HG03060 (cell line): ENCODE data around the gene SSBP4.

Experiments used
- ATAC-seq: cut with Tn5 transposase; IDR thresholded peaks from one replicate; pipeline ENCODE4 v1.9.1; 2021; ENCODE audit warnings: low read depth, moderate number of reproducible peaks; ENCODE audit not compliant: unreplicated experiment

SSBP4 gene

DNA sequence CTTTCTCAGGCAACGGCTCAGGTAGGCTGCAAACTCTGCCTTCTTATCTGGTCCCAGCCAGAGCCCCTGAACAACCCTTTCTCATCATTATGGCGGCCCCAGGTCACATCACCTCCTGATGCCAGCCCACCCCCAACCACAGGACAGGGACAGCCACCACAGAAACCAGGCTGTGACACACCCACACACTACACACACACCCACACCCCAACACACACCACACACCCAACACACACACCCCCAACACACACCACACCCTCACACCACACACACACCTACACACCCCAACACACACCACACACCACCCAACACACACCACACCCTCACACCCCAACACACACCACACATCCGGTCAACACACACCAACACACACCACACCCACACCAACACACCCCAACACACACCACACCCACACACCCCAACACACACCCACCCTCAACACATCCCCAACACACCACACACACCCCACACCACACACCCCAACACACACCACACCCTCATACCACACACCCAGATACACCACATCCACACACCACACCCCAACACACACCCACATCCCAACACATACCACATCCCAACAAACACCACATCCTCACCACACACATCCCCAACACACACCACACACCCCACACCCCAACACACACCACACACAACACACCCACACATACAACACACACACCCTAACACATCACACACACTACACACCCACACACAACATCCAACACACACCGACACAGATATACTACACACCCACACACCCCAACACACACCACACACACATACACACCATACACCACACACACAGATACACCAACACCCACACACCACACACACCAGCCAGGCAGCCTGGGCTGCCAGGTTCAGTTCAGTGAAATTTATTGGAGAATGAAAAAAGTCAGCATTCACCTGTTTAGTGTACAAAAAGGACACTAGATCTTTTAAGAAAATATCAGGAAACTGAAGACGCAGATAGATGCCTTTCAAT is 22.9 kb downstream of the SSBP4 start:
- ATAC-seq: no peak

DNA sequence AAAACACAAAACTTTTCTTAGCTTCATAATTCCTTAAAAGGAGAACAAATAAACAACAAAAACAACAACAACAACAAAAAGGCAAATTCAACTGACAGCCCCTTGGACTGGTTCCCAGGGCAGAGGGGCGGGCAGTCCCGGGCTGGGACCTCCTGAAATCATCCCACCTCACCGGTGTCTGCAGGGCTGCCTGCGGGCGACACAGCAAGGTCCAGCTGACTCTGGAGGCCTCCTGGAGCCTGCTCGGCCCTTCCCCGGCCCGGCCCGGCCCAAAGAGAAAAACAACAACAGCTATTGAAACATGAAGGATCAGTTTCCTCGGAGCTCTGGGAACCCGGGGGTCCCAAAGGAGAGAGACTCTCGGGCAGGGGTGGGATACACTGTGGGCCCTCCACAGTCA is 23.7 kb downstream of the SSBP4 start:
- no peak for ATAC-seq

- no peak for ATAC-seq
Observed at GRCh38 chr19:18443406-18443805, 24.2 kb downstream of the SSBP4 start.

DNA sequence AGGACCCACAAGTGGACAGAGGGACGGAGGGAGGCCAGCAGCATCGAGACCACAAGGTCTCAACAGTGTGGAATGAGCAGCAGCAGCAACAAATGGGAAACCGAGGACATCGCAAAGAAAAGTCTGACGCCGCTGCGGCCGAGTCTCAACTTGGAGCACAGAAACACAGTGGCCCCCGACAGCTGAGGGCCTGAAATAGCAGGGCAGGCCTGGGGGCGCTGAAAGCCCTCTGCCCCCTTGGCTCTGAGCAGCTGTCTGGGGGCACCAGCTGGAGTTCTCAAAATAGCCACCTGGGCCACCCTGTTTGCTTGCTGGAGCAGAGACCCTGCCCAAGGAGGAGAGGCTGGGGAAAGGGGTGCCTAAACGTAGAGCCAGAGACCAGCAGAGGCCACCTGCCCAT is 24.6 kb downstream of the SSBP4 start:
- no peak for ATAC-seq

- ATAC-seq: no peak
Observed at GRCh38 chr19:18444513-18444912, 25.3 kb downstream of the SSBP4 start.

- no peak for ATAC-seq
Observed at GRCh38 chr19:18445262-18445948, 26.2 kb downstream of the SSBP4 start.

- no peak for ATAC-seq
Observed at GRCh38 chr19:18446145-18446810, 27.1 kb downstream of the SSBP4 start.

DNA sequence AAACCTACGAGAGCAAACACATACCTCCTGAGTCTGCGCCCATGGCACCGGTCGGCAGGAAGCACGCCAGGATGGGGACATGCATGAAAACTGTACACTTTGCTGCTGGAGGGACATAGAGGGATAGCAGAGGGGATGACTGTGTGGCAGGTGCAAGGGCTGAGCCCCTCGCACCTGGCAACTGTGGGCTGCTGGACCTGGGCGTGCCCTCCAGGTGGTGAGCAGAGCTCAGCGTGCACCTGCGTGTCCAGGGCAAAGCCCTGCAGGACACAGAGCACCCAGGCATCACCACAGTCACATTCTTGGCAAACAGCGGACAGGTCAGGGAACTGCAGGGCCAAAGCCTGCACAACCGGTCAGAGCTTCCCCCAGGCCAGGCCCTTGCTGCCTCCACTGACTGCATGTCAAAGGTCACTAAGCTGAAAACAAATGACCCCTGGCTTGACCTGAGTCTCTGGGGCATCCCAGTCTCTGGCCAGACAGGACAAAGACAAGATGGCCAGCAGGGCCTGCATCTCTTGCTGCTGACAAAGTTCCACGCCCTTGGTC is 27.7 kb downstream of the SSBP4 start:
- ATAC-seq: no peak

GRCh38 chr19:18449552-18449951 is 30.4 kb downstream of the SSBP4 start:
- no peak for ATAC-seq

GRCh38 chr19:18450021-18450930 is 31.1 kb downstream of the SSBP4 start:
- no peak for ATAC-seq

GRCh38 chr19:18450931-18451836 is 32.0 kb downstream of the SSBP4 start:
- no peak for ATAC-seq

DNA sequence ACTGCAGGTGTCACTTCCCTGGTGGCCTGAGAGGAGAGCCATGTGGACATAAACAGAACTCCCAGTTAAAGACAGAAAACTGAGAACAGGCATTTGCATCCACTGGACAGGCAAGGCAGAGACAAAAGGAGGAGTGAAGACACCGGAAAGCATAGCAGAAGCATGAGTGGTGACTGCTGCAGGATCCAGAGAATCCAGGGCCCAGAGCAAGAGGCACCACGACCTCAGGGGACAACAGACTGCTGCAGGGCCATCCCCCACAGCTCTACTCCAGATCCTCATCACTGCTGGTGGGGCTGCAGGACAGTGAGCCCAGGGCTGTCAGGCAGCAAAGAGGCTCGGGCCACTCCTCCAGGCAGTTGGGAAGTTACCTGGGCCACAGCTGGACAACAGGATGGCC is 33.2 kb downstream of the SSBP4 start:
- no peak for ATAC-seq

- ATAC-seq: no peak
Observed at GRCh38 chr19:18453269-18454024, 34.2 kb downstream of the SSBP4 start.

- no peak for ATAC-seq
Observed at GRCh38 chr19:18456279-18456678, 37.1 kb downstream of the SSBP4 start.

- ATAC-seq: no peak
Observed at GRCh38 chr19:18456974-18457373, 37.8 kb downstream of the SSBP4 start.

- ATAC-seq: no peak
Observed at GRCh38 chr19:18457483-18458331, 38.5 kb downstream of the SSBP4 start.

- ATAC-seq: no peak
Observed at GRCh38 chr19:18460900-18461299, 41.7 kb downstream of the SSBP4 start.
